PC-3 (cell line): ENCODE results near the gene P3H3.

Experiments used
- EZH2 ChIP-seq: fragments of 300-600 bp; sonication (generic); IDR thresholded peaks from one replicate; pipeline ENCODE4 v1.6.1; 2017; ENCODE audit warnings: antibody characterized with exemption, mild to moderate bottlenecking, low read length; ENCODE audit not compliant: unreplicated experiment
- EZH2phosphoT487 ChIP-seq: fragments of 300-600 bp; sonication (generic); IDR thresholded peaks from 2 replicates; pipeline ENCODE4 v1.6.1; 2018; ENCODE audit warnings: mild to moderate bottlenecking, antibody characterized with exemption, low read length, borderline replicate concordance

GRCh38 chr12:6824901-6825381 is 3.3 kb upstream of the P3H3 start:
- TF ChIP-seq EZH2phosphoT487 (no peak), EZH2 (no peak)
